Astrocyte (in vitro differentiated cells and primary cell): ENCODE data around the gene PXDC1. TPM values are rescaled to one million over a fixed set of nuclear protein-coding genes. Genes with fewer than 3 reads are reported as not detected.

Source experiments
- DNase-seq: peaks from one replicate; pipeline ENCODE4 v3.0.0-alpha.2; 2010; ENCODE audit warnings: low read depth
- FAIRE-seq: peaks from 2 replicates; lab custom pipeline; 2011; peaks lifted over from hg19 to GRCh38; lab: Jason Lieb, UNC
- H2AFZ ChIP-seq: 2 replicates; pipeline ENCODE4 v1.6.0; 2012; ENCODE audit warnings: low read depth, low read length, inconsistent platforms
- H3K27ac ChIP-seq: 2 replicates; pipeline ENCODE4 v1.5.1; 2011; ENCODE audit warnings: low read depth, low read length, inconsistent platforms
- H3K27me3 ChIP-seq: 2 replicates; pipeline ENCODE4 v1.6.0; 2011; ENCODE audit warnings: low read length, inconsistent platforms; ENCODE audit not compliant: insufficient read depth
- H3K36me3 ChIP-seq: 2 replicates; pipeline ENCODE4 v1.5.1; 2011; ENCODE audit warnings: low read length, inconsistent platforms; ENCODE audit not compliant: insufficient read depth
- H3K4me1 ChIP-seq: 2 replicates; pipeline ENCODE4 v1.5.1; 2011; ENCODE audit warnings: low read length, inconsistent platforms; ENCODE audit not compliant: insufficient read depth
- H3K4me2 ChIP-seq: 2 replicates; pipeline ENCODE4 v1.6.0; 2012; ENCODE audit warnings: low read length, inconsistent platforms
- H3K4me3 ChIP-seq: 2 replicates; pipeline ENCODE4 v1.5.1; 2011; ENCODE audit warnings: low read depth, mild to moderate bottlenecking, low read length, inconsistent platforms; ENCODE audit not compliant: insufficient read depth
- H3K79me2 ChIP-seq: 2 replicates; pipeline ENCODE4 v1.6.0; 2012; ENCODE audit warnings: mild to moderate bottlenecking, low read length, inconsistent platforms; ENCODE audit not compliant: insufficient read depth
- H3K9ac ChIP-seq: 2 replicates; pipeline ENCODE4 v1.6.0; 2012; ENCODE audit warnings: mild to moderate bottlenecking, low read length, inconsistent platforms
- H3K9me3 ChIP-seq: 2 replicates; pipeline ENCODE4 v1.5.1; 2012; ENCODE audit warnings: low read depth, mild to moderate bottlenecking, low read length, inconsistent platforms; ENCODE audit not compliant: insufficient read depth
- H4K20me1 ChIP-seq: 2 replicates; pipeline ENCODE4 v1.6.0; 2012; ENCODE audit warnings: low read length, inconsistent platforms; ENCODE audit not compliant: insufficient read depth
- H3K27ac Mint-ChIP-seq: one replicate; pipeline ENCODE4 v1.8.0; 2021; ENCODE audit warnings: mild to moderate bottlenecking, mixed read lengths; ENCODE audit not compliant: unreplicated experiment
- H3K27me3 Mint-ChIP-seq: one replicate; pipeline ENCODE4 v1.8.0; 2021; ENCODE audit warnings: low read depth, mixed read lengths; ENCODE audit not compliant: unreplicated experiment
- H3K36me3 Mint-ChIP-seq: one replicate; pipeline ENCODE4 v1.8.0; 2021; ENCODE audit warnings: low read depth, mixed read lengths; ENCODE audit not compliant: unreplicated experiment
- H3K4me1 Mint-ChIP-seq: one replicate; pipeline ENCODE4 v1.8.0; 2021; ENCODE audit warnings: low read depth, mixed read lengths; ENCODE audit not compliant: unreplicated experiment
- H3K4me3 Mint-ChIP-seq: one replicate; pipeline ENCODE4 v1.8.0; 2021; ENCODE audit warnings: mild to moderate bottlenecking, moderate library complexity, mixed read lengths; ENCODE audit not compliant: unreplicated experiment
- H3K9me3 Mint-ChIP-seq: one replicate; pipeline ENCODE4 v1.8.0; 2021; ENCODE audit warnings: mild to moderate bottlenecking, mixed read lengths; ENCODE audit not compliant: unreplicated experiment
- CTCF ChIP-seq: IDR thresholded peaks from 2 replicates; pipeline ENCODE4 v1.5.1; 2011; ENCODE audit warnings: low read depth, mild to moderate bottlenecking, inconsistent platforms, low read length, moderate library complexity; ENCODE audit not compliant: insufficient read depth
- EZH2 ChIP-seq: IDR thresholded peaks from 2 replicates; pipeline ENCODE4 v1.6.1; 2012; ENCODE audit warnings: mild to moderate bottlenecking, low read length, inconsistent platforms; ENCODE audit not compliant: insufficient read depth
- total RNA-seq: library from RNA; stranded (reverse); gene quantifications from 2 replicates; pipeline ENCODE4 v1.2.1, GENCODE V29; 2021

PXDC1 gene
- total RNA-seq, 1 donor from 2014 or later = 58.2 TPM

GRCh38 chr6:3766214-3766613, 14.7 kb upstream of the PXDC1 start:
- H3K36me3 ChIP-seq = no peaks in the 10 kb centered on the region
- Mint-ChIP-seq H3K4me3 (no peak overlapping the region), H3K27ac (no peak overlapping the region), H3K36me3 (no peaks in the 10 kb centered on the region), H3K27me3 (peaks cover 3% of the 10 kb centered on the region), H3K4me1 (peaks cover 12% of the 10 kb centered on the region), H3K9me3 (peaks cover 6% of the 10 kb centered on the region)
- TF ChIP-seq CTCF = no peak
- TF ChIP-seq EZH2 = no peak
- H3K9ac ChIP-seq = no peak overlapping the region
- H3K9me3 ChIP-seq = no peaks in the 10 kb centered on the region
- no peak overlapping the region for H3K4me2 ChIP-seq
- no peak overlapping the region for H2AFZ ChIP-seq
- FAIRE-seq = no peak
- H3K79me2 ChIP-seq = no peaks in the 10 kb centered on the region
- H3K4me1 ChIP-seq = no peaks in the 10 kb centered on the region
- H3K4me3 ChIP-seq = no peak overlapping the region
- DNase-seq = no peak
- no peaks in the 10 kb centered on the region for H4K20me1 ChIP-seq
- peaks cover 3% of the 10 kb centered on the region for H3K27me3 ChIP-seq
- no peak overlapping the region for H3K27ac ChIP-seq

GRCh38 chr6:3765415-3765814, 13.9 kb upstream of the PXDC1 start:
- FAIRE-seq (no peak), DNase-seq (no peak)
- no peak overlapping the region for H3K27ac ChIP-seq
- H3K9me3 ChIP-seq = no peaks in the 10 kb centered on the region
- no peak overlapping the region for H3K27ac Mint-ChIP-seq
- no peaks in the 10 kb centered on the region for H4K20me1 ChIP-seq
- H3K36me3 Mint-ChIP-seq = no peaks in the 10 kb centered on the region
- no peak overlapping the region for H3K9ac ChIP-seq
- H3K4me3 Mint-ChIP-seq = no peak overlapping the region
- H3K27me3 ChIP-seq = peaks cover under 1% of the 10 kb centered on the region
- H3K27me3 Mint-ChIP-seq = peaks cover 3% of the 10 kb centered on the region
- no peak overlapping the region for H3K4me3 ChIP-seq
- H3K4me2 ChIP-seq = no peak overlapping the region
- H2AFZ ChIP-seq = no peak overlapping the region
- TF ChIP-seq CTCF (no peak), EZH2 (no peak)
- no peaks in the 10 kb centered on the region for H3K36me3 ChIP-seq
- H3K4me1 ChIP-seq = no peaks in the 10 kb centered on the region
- peaks cover 6% of the 10 kb centered on the region for H3K9me3 Mint-ChIP-seq
- H3K4me1 Mint-ChIP-seq = peaks cover 12% of the 10 kb centered on the region
- H3K79me2 ChIP-seq = no peaks in the 10 kb centered on the region

- Histone ChIP-seq H3K9ac (no peak overlapping the region), H3K9me3 (no peaks in the 10 kb centered on the region), H3K79me2 (no peaks in the 10 kb centered on the region), H3K36me3 (no peaks in the 10 kb centered on the region), H3K4me3 (no peak overlapping the region), H3K4me2 (no peak overlapping the region), H3K4me1 (peaks cover 4% of the 10 kb centered on the region), H2AFZ (no peak overlapping the region), H3K27ac (no peak overlapping the region), H4K20me1 (no peaks in the 10 kb centered on the region), H3K27me3 (no peaks in the 10 kb centered on the region)
- TF ChIP-seq EZH2 (no peak), CTCF (no peak)
- FAIRE-seq (no peak), DNase-seq (no peak)
- Mint-ChIP-seq H3K4me1 (peaks cover 15% of the 10 kb centered on the region), H3K36me3 (no peaks in the 10 kb centered on the region), H3K27ac (no peak overlapping the region), H3K4me3 (no peak overlapping the region), H3K27me3 (peaks cover 3% of the 10 kb centered on the region), H3K9me3 (peaks cover 6% of the 10 kb centered on the region)
Measured at GRCh38 chr6:3764516-3765335, 13.2 kb upstream of the PXDC1 start.
